ENCODE data around the gene ZFHX2.

ZFHX2 gene

GRCh38 chr14:23561873-23562821 is 10.6 kb upstream of the ZFHX2 start:
- in situ Hi-C loops (cut with HindIII; ENCODE audit: low sequenced_read_pairs), result no loop called here

GRCh38 chr14:23561259-23561658 is 9.7 kb upstream of the ZFHX2 start:
- in situ Hi-C loops (cut with HindIII; ENCODE audit: low sequenced_read_pairs), result no loop called here

GRCh38 chr14:23559926-23560520 is 8.5 kb upstream of the ZFHX2 start:
- in situ Hi-C loops (cut with HindIII; ENCODE audit: low sequenced_read_pairs), result no loop called here

GRCh38 chr14:23559010-23559925 is 7.7 kb upstream of the ZFHX2 start:
- in situ Hi-C loops (cut with HindIII; ENCODE audit: low sequenced_read_pairs), result no loop called here

GRCh38 chr14:23558346-23559009 is 6.9 kb upstream of the ZFHX2 start:
- in situ Hi-C loops (cut with HindIII; ENCODE audit: low sequenced_read_pairs), result no loop called here

GRCh38 chr14:23557946-23558345 is 6.4 kb upstream of the ZFHX2 start:
- in situ Hi-C loops (cut with HindIII; ENCODE audit: low sequenced_read_pairs), result no loop called here

- in situ Hi-C loops (cut with HindIII; ENCODE audit: low sequenced_read_pairs), result no loop called here
Measured at GRCh38 chr14:23557521-23557920, 6.0 kb upstream of the ZFHX2 start.

- in situ Hi-C loops (cut with HindIII; ENCODE audit: low sequenced_read_pairs), result no loop called here
Measured at GRCh38 chr14:23556700-23557440, 5.3 kb upstream of the ZFHX2 start.

GRCh38 chr14:23555882-23556699 is 4.5 kb upstream of the ZFHX2 start, which contains the start of gene THTPA:
Gene THTPA (plus strand): TSS chr14:23556271. CDS start chr14:23556758, 487 bp downstream.
- in situ Hi-C loops (cut with HindIII; ENCODE audit: low sequenced_read_pairs), result no loop called here

GRCh38 chr14:23555533-23555881 is 3.9 kb upstream of the ZFHX2 start:
- in situ Hi-C loops (cut with HindIII; ENCODE audit: low sequenced_read_pairs), result no loop called here

- in situ Hi-C loops (cut with HindIII; ENCODE audit: low sequenced_read_pairs), result loop anchor here (5.0 kb wide), 1 partner anchor 64 kb away; no protein-coding TSS in a partner anchor
Measured at GRCh38 chr14:23550812-23551265, 726 bp downstream of the ZFHX2 start.

GRCh38 chr14:23550131-23550811 is 1.3 kb downstream of the ZFHX2 start:
- in situ Hi-C loops (cut with HindIII; ENCODE audit: low sequenced_read_pairs), result loop anchor here (5.0 kb wide), 1 partner anchor 63 kb away; no protein-coding TSS in a partner anchor

GRCh38 chr14:23548351-23549318 is 2.9 kb downstream of the ZFHX2 start:
- in situ Hi-C loops (cut with HindIII; ENCODE audit: low sequenced_read_pairs), result no loop called here

- in situ Hi-C loops (cut with HindIII; ENCODE audit: low sequenced_read_pairs), result no loop called here
Measured at GRCh38 chr14:23547924-23548323, 3.6 kb downstream of the ZFHX2 start.

- in situ Hi-C loops (cut with HindIII; ENCODE audit: low sequenced_read_pairs), result no loop called here
Measured at GRCh38 chr14:23546450-23547035, 5.0 kb downstream of the ZFHX2 start.

GRCh38 chr14:23545740-23546365 is 5.7 kb downstream of the ZFHX2 start:
- in situ Hi-C loops (cut with HindIII; ENCODE audit: low sequenced_read_pairs), result no loop called here

Measured in endothelial cell of hepatic sinusoid (primary cell).